Activated CD4-positive, alpha-beta T cell treated with anti-CD3 and anti-CD28 coated beads for 36 hours (primary cell): ENCODE data around the gene MORN5. TPM values are rescaled to one million over a fixed set of nuclear protein-coding genes. Genes with fewer than 3 reads are reported as not detected.

Experiments
- ATAC-seq: fragments of 200-7000 bp; cut with Tn5 transposase; one replicate; pipeline ENCODE4 v1.10.0; 2021; ENCODE audit warnings: mild to moderate bottlenecking, moderate library complexity
- CTCF ChIA-PET: fragments of 350-600 bp; sonication (Branson Sonifier 250); formaldehyde crosslinking; loops from one replicate; lab custom pipeline; 2021; ENCODE audit warnings: antibody characterized with exemption; lab: Charles Lee
- POLR2A ChIA-PET: fragments of 350-600 bp; sonication (Branson Sonifier 250); formaldehyde crosslinking; loops from one replicate; lab custom pipeline; 2021; ENCODE audit warnings: antibody characterized with exemption, inconsistent platforms; lab: Charles Lee
- DNase-seq: peaks from one replicate; pipeline ENCODE4 v3.0.0-alpha.2; 2020
- H3K27ac Mint-ChIP-seq: one replicate; pipeline ENCODE4 v1.8.0; 2021; ENCODE audit warnings: mixed read lengths
- H3K27me3 Mint-ChIP-seq: one replicate; pipeline ENCODE4 v1.8.0; 2021; ENCODE audit warnings: mixed read lengths
- H3K36me3 Mint-ChIP-seq: one replicate; pipeline ENCODE4 v1.8.0; 2021; ENCODE audit warnings: low read depth, mixed read lengths
- H3K4me1 Mint-ChIP-seq: one replicate; pipeline ENCODE4 v1.8.0; 2021; ENCODE audit warnings: mixed read lengths
- H3K4me3 Mint-ChIP-seq: one replicate; pipeline ENCODE4 v1.8.0; 2021; ENCODE audit warnings: mild to moderate bottlenecking, moderate library complexity, mixed read lengths
- H3K9me3 Mint-ChIP-seq: one replicate; pipeline ENCODE4 v1.8.0; 2021; ENCODE audit warnings: low read depth, mixed read lengths
- intact Hi-C, 2 experiments: fragments of 100-400 bp; cut with DNase I in 1 of 2; cut with micrococcal nuclease in 1 of 2; formaldehyde crosslinking; loops; one replicate each; pipeline versions ENCODE4 v1.14.2 to v1.15.1; 2022 to 2024; cut with DNase I, micrococcal nuclease
- total RNA-seq, 2 experiments: library from RNA; stranded (reverse); gene quantifications; one replicate each; pipeline ENCODE4 v1.2.3, GENCODE V29; 2021

The MORN5 gene
- total RNA-seq, 2 experiments from 2014 or later: not detected

GRCh38 chr9:122118343-122119165 lies 41.2 kb upstream of the MORN5 start:
- peaks cover 2% of the 10 kb centered on the region for H3K9me3 Mint-ChIP-seq
- H3K36me3 Mint-ChIP-seq: no peaks in the 10 kb centered on the region
- no peak overlapping the region for H3K27ac Mint-ChIP-seq
- no peaks in the 10 kb centered on the region for H3K4me1 Mint-ChIP-seq
- ChIA-PET CTCF (interaction anchor here (1.0 to 11.9 kb wide), 3 partner anchors 17 to 232 kb away, joined by 5 to 208 read pairs (median 20); no protein-coding TSS in a partner anchor), POLR2A (interaction anchor here (0.7 kb wide), 1 partner anchor 1719 kb away, joined by 4 read pairs; no protein-coding TSS in a partner anchor)
- H3K27me3 Mint-ChIP-seq: peaks cover 2% of the 10 kb centered on the region
- H3K4me3 Mint-ChIP-seq: no peak overlapping the region
- ATAC-seq (no peak), DNase-seq (no peak)
- intact Hi-C loops: no loop called here

- CTCF ChIA-PET: interaction anchor here (0.7 to 11.9 kb wide), 5 partner anchors 15 to 231 kb away, joined by 3 to 208 read pairs (median 3); partner anchors contain the start of gene TTLL11
These were observed 40.6 kb upstream of the MORN5 start for GRCh38 chr9:122119166-122119521.

GRCh38 chr9:122119721-122120120 lies 40.0 kb upstream of the MORN5 start:
- no peaks in the 10 kb centered on the region for H3K4me1 Mint-ChIP-seq
- intact Hi-C loops: loop anchor here in 1 of 2 experiments (5.0 kb wide), 1 partner anchor 432 kb away; no protein-coding TSS in a partner anchor
- H3K27me3 Mint-ChIP-seq: peaks cover 4% of the 10 kb centered on the region
- DNase-seq: no peak
- ChIA-PET CTCF (interaction anchor here (0.7 to 11.9 kb wide), 5 partner anchors 14 to 230 kb away, joined by 3 to 208 read pairs (median 3); partner anchors contain the start of gene TTLL11), POLR2A (no interaction called here)
- peaks cover 2% of the 10 kb centered on the region for H3K9me3 Mint-ChIP-seq
- no peaks in the 10 kb centered on the region for H3K36me3 Mint-ChIP-seq
- H3K4me3 Mint-ChIP-seq: no peak overlapping the region
- no peak for ATAC-seq
- no peak overlapping the region for H3K27ac Mint-ChIP-seq

More at GRCh38 chr9:122119166-122119521, 40.6 kb upstream of the MORN5 start:
- POLR2A ChIA-PET: interaction anchor here (0.7 kb wide), 1 partner anchor 1719 kb away, joined by 4 read pairs; no protein-coding TSS in a partner anchor
- Mint-ChIP-seq H3K9me3 (peaks cover 2% of the 10 kb centered on the region), H3K36me3 (no peaks in the 10 kb centered on the region), H3K27me3 (peaks cover 2% of the 10 kb centered on the region), H3K4me1 (no peaks in the 10 kb centered on the region), H3K4me3 (no peak overlapping the region), H3K27ac (no peak overlapping the region)
- intact Hi-C loops: no loop called here
- DNase-seq (no peak), ATAC-seq (no peak)

GRCh38 chr9:122120316-122121071 lies 39.2 kb upstream of the MORN5 start:
- POLR2A ChIA-PET: no interaction called here
- no peak for ATAC-seq
- intact Hi-C loops: loop anchor here in 1 of 2 experiments (5.0 kb wide), 1 partner anchor 433 kb away; no protein-coding TSS in a partner anchor
- DNase-seq: no peak
- Mint-ChIP-seq H3K4me3 (no peak overlapping the region), H3K27me3 (peaks cover 6% of the 10 kb centered on the region), H3K4me1 (peaks cover 4% of the 10 kb centered on the region), H3K27ac (no peak overlapping the region), H3K36me3 (no peaks in the 10 kb centered on the region), H3K9me3 (peaks cover 2% of the 10 kb centered on the region)
- CTCF ChIA-PET: interaction anchor here (1.0 to 11.9 kb wide), 5 partner anchors 9 to 232 kb away, joined by 3 to 208 read pairs (median 20); no protein-coding TSS in a partner anchor

- intact Hi-C loops: loop anchor here in 1 of 2 experiments (5.0 kb wide), 1 partner anchor 434 kb away; no protein-coding TSS in a partner anchor
- H3K9me3 Mint-ChIP-seq: peaks cover 2% of the 10 kb centered on the region
- no peak overlapping the region for H3K4me3 Mint-ChIP-seq
- CTCF ChIA-PET: interaction anchor here (0.7 to 11.9 kb wide), 10 partner anchors 8 to 494 kb away, joined by 3 to 208 read pairs (median 8); no protein-coding TSS in a partner anchor
- H3K36me3 Mint-ChIP-seq: no peaks in the 10 kb centered on the region
- H3K27me3 Mint-ChIP-seq: peaks cover 14% of the 10 kb centered on the region
- H3K4me1 Mint-ChIP-seq: peaks cover 10% of the 10 kb centered on the region
- DNase-seq: no peak
- ATAC-seq: no peak
- POLR2A ChIA-PET: no interaction called here
- no peak overlapping the region for H3K27ac Mint-ChIP-seq
These were observed 38.3 kb upstream of the MORN5 start for GRCh38 chr9:122121391-122121790.

- H3K9me3 Mint-ChIP-seq: peaks cover 2% of the 10 kb centered on the region
- peaks cover 18% of the 10 kb centered on the region for H3K27me3 Mint-ChIP-seq
- intact Hi-C loops: loop anchor here in 1 of 2 experiments (5.0 kb wide), 1 partner anchor 435 kb away; no protein-coding TSS in a partner anchor
- POLR2A ChIA-PET: no interaction called here
- peaks cover 13% of the 10 kb centered on the region for H3K4me1 Mint-ChIP-seq
- H3K27ac Mint-ChIP-seq: no peak overlapping the region
- ATAC-seq: no peak
- H3K4me3 Mint-ChIP-seq: no peak overlapping the region
- H3K36me3 Mint-ChIP-seq: no peaks in the 10 kb centered on the region
- CTCF ChIA-PET: interaction anchor here (0.5 to 11.9 kb wide), 12 partner anchors 12 to 494 kb away, joined by 3 to 208 read pairs (median 8); no protein-coding TSS in a partner anchor
- DNase-seq: no peak
These were observed 37.8 kb upstream of the MORN5 start for GRCh38 chr9:122121931-122122330.

- Mint-ChIP-seq H3K27ac (no peak overlapping the region), H3K9me3 (no peaks in the 10 kb centered on the region), H3K4me1 (peaks cover 13% of the 10 kb centered on the region), H3K27me3 (peaks cover 22% of the 10 kb centered on the region), H3K4me3 (no peak overlapping the region), H3K36me3 (no peaks in the 10 kb centered on the region)
- ChIA-PET CTCF (interaction anchor here (0.5 to 11.9 kb wide), 9 partner anchors 12 to 229 kb away, joined by 3 to 208 read pairs (median 11); no protein-coding TSS in a partner anchor), POLR2A (no interaction called here)
- DNase-seq (no peak), ATAC-seq (no peak)
- intact Hi-C loops: loop anchor here in 1 of 2 experiments (5.0 kb wide), 1 partner anchor 435 kb away; no protein-coding TSS in a partner anchor
These were observed 37.2 kb upstream of the MORN5 start for GRCh38 chr9:122122468-122122867.

- intact Hi-C loops: loop anchor here (1.0 to 5.0 kb wide), 2 partner anchors 24 to 436 kb away; no protein-coding TSS in a partner anchor
- Mint-ChIP-seq H3K4me3 (no peak overlapping the region), H3K27ac (no peak overlapping the region), H3K36me3 (no peaks in the 10 kb centered on the region), H3K27me3 (peaks cover 23% of the 10 kb centered on the region), H3K4me1 (peaks cover 13% of the 10 kb centered on the region), H3K9me3 (no peaks in the 10 kb centered on the region)
- POLR2A ChIA-PET: interaction anchor here (0.7 kb wide), 1 partner anchor 24 kb away, joined by 3 read pairs; no protein-coding TSS in a partner anchor
- peak; percentile 86 for DNase-seq
- CTCF ChIA-PET: interaction anchor here (0.6 to 11.9 kb wide), 14 partner anchors 11 to 1226 kb away, joined by 3 to 208 read pairs (median 4); no protein-coding TSS in a partner anchor
- peak; percentile 66 for ATAC-seq
These were observed 36.6 kb upstream of the MORN5 start for GRCh38 chr9:122122903-122123632.

GRCh38 chr9:122124048-122124447 lies 35.7 kb upstream of the MORN5 start:
- intact Hi-C loops: loop anchor here (2.0 to 5.0 kb wide), 2 partner anchors 35 to 437 kb away; partner anchors contain the start of genes MORN5 (in 1 of the 2) and NDUFA8 (in 1 of the 2)

GRCh38 chr9:122124528-122124927 lies 35.2 kb upstream of the MORN5 start:
- no peak for DNase-seq
- CTCF ChIA-PET: interaction anchor here (0.6 to 11.9 kb wide), 42 partner anchors 8 to 1125 kb away, joined by 3 to 208 read pairs (median 4); partner anchors contain the start of genes MORN5, MRRF, NDUFA8 and RBM18
- Mint-ChIP-seq H3K27me3 (peaks cover 23% of the 10 kb centered on the region), H3K36me3 (no peaks in the 10 kb centered on the region), H3K27ac (no peak overlapping the region), H3K4me3 (no peak overlapping the region), H3K4me1 (peaks cover 13% of the 10 kb centered on the region), H3K9me3 (no peaks in the 10 kb centered on the region)
- intact Hi-C loops: loop anchor here (2.0 to 5.0 kb wide), 2 partner anchors 34 to 437 kb away; partner anchors contain the start of genes MORN5 (in 1 of the 2) and NDUFA8 (in 1 of the 2)
- ATAC-seq: no peak
- POLR2A ChIA-PET: interaction anchor here (1.0 kb wide), 1 partner anchor 25 kb away, joined by 5 read pairs; no protein-coding TSS in a partner anchor

More at GRCh38 chr9:122124048-122124447, 35.7 kb upstream of the MORN5 start:
- peaks cover 23% of the 10 kb centered on the region for H3K27me3 Mint-ChIP-seq
- peaks cover 13% of the 10 kb centered on the region for H3K4me1 Mint-ChIP-seq
- no peak for DNase-seq
- ChIA-PET CTCF (interaction anchor here (0.7 to 11.9 kb wide), 17 partner anchors 15 to 684 kb away, joined by 3 to 208 read pairs (median 5); partner anchors contain the start of genes MRRF and RBM18), POLR2A (no interaction called here)
- no peaks in the 10 kb centered on the region for H3K36me3 Mint-ChIP-seq
- no peak overlapping the region for H3K27ac Mint-ChIP-seq
- no peak for ATAC-seq
- no peaks in the 10 kb centered on the region for H3K9me3 Mint-ChIP-seq
- H3K4me3 Mint-ChIP-seq: no peak overlapping the region
